T-helper 2 cell (primary cell): ENCODE measurements around the gene LIFR.
"Not testable (repeated sequence)": the region's sequence is repeated elsewhere in the genome, so short reads cannot be mapped to it uniquely, and the experiment has no call there.

Source experiments
- DNase-seq, 5 experiments: peaks; one replicate each; pipeline versions ENCODE4 v3.0.0 to v3.0.0-alpha.2; 2012 to 2022

The LIFR gene

GRCh38 chr5:38579105-38579504 is 22.7 kb upstream of the LIFR start:
- no peak for DNase-seq

DNA sequence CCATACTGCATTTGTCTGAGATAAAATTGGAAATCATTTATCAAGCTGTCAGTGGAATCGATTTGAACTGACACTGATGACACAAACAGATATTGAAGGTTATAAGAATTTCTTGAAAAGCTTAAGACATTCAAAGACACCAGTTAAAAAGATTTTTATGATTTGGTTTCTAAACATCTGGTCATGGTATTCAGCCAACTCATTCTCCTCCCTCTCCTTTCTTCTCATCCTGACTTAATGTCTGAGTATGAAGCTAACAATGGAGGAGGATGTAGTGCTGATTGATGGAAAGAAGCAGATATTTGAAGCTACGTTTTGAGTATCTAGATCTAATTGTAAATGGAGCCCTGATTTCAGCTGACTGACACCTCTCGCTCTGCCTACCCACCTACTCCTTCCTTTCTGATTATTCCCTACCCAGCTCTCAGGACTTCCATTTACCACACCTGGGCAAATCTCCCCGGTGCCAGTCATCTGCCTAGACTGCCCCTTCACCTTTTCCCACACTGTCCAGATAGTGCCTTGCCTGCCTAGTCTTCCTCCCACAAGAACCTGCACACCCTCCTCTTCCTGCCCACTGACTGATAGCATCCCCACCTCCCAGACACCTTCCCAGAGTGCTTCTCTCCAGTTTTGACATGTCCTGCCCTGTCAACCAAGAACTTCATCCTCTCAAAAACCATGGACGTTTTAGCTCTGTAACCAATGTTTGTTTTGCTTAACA is 20.7 kb upstream of the LIFR start:
- DNase-seq: no peak

GRCh38 chr5:38576442-38576841 is 20.0 kb upstream of the LIFR start:
- DNase-seq: no peak

GRCh38 chr5:38575476-38575875 is 19.0 kb upstream of the LIFR start:
- DNase-seq: no peak

- no peak for DNase-seq
These were observed 17.6 kb upstream of the LIFR start for GRCh38 chr5:38574009-38574408.

GRCh38 chr5:38573521-38573920 is 17.1 kb upstream of the LIFR start:
- DNase-seq: no peak

- DNase-seq: no peak
These were observed 12.7 kb upstream of the LIFR start for GRCh38 chr5:38569180-38569579.

GRCh38 chr5:38567306-38567705 is 10.9 kb upstream of the LIFR start:
- DNase-seq: not testable (repeated sequence)

DNA sequence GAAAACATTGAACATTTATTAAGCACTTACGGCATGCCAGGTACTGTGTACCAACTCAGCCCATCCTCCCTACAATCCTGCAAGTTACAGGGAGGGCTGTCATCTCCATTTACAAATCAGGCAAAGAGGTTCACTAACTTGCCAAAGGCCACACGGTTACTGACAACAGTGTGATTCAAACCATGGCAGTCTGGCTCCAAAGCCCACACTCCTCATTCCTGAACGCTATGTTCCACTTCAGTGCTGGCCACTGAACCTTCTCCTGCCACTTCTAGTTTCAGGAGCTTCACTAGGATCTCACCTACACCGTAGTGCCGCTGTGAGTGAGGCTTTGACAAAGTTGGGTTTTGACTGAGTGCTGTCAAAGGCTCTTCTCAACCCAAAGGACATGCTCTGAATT is 7.2 kb upstream of the LIFR start:
- DNase-seq: no peak

GRCh38 chr5:38562444-38563210 is 6.2 kb upstream of the LIFR start:
- no peak for DNase-seq

DNA sequence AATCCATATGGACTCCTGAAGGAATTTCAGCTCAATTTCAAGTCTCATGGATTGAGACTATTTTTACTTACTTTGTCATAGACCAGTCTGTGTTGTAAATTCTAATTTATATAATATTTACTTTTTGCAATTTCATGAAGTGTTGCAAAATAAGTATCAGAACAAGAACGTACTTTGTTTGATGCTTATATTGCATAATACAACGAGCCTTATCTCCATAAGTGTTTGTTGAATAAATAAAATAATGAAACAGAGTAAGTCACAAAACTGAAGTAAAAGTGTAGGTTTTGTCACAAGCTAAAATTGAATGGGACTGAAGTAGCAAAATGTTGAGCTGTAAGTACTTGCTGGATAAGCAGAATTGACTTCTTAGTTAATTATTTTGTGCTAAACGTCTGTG is 3.0 kb upstream of the LIFR start:
- DNase-seq: no peak

- DNase-seq: no peak
These were observed 1.3 kb upstream of the LIFR start for GRCh38 chr5:38557792-38558191.

- peak in 1 of 5 experiments; percentile 5 for DNase-seq
These were observed 863 bp upstream of the LIFR start for GRCh38 chr5:38557308-38557710.

DNA sequence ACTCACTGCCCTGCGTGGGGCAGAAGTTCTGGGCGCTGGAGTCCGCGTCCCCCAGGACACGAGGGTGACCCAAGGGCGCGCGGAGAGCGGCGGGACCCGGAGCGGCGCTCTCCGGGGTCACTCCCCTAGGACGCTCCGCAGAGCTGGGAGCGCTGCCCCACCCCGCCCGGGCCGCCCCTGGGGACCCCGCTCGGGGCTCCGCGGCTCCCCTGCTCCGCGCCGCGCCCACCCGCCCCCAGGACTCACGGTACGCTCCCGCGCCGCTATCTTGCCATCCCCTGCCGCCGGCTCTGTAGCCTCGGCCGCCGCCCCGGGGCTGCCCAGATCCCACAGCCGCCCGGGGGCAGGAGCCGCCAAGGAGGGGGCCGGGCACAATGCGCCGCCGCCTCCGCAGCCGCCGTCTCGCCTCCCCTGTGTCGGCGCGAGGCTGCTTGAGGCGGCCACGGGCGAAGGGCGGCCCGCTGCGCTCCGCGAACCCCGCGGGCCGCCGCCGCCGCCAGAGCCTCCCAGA is 303 bp downstream of the LIFR start:
- DNase-seq: peak in 1 of 5 experiments; percentile 38

DNA sequence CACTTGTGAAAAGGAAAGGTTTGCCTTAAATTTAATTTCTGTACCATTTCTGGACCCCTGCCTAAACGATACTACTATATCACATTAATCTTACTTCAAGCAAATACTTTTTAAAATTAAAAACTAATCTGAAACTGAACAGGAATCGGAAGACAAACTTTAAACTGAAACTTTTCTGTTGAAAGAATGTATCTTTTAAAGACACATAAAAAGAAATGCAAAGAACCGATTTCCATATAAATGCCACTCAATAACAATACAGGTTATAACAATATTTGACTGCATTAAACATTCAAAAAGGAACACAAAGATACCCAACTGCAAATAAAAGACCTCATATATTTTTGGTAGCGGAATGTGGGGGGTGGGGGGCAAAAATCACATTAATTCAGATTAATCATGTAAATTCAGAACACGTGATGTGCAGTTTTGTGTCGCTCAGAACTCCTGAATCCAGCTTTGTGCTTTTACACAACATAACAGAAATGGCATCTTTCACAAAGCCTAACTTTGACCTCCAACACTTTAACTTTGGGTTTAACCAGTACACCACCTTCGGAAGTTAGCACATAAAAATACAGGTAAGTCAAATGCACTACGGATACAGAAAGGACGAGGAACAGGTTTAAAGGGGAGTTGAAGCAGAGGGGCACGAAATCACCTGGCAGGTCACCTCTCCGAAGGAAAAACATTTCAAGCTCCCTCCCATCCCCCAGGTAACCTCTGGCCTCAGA is 925 bp downstream of the LIFR start:
- DNase-seq: no peak

DNA sequence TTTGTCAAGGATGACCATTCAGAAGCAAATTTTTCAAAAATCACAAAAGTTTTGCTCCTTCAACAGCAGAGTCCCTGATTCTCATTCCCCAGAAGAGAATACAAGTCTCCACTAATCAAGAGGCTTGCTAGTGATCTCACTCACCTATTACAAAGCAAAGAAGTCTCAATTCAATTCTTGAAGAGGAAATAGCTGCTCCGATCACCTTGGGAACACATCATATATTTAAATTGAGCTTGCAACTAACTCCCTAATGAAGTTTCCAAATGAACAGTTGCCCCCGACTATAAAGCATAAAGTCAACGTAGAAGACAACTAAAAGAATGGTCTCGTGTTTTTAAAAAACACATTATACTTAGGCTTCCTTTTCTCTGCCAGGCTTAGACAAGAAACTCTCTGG is 1.6 kb downstream of the LIFR start:
- DNase-seq: no peak

DNA sequence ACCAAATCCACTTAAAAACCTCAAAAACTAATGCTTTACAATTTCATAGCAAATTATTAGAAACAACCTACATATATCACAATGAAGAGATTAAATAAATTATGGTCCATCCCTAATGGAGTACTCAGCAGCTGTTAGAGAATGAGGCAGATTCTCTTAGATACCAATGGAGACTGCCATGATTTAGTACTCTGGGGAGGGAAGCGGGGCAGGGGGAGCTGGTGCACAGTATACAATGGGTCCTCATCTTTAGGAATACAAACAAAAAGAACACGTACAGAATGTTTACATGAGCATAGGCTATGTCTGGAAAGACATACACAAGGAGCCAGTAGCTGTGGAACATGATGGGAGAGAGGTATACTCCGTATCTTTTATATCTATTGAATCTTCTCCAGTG is 2.0 kb downstream of the LIFR start:
- no peak for DNase-seq

GRCh38 chr5:38553001-38553521 is 3.4 kb downstream of the LIFR start:
- DNase-seq: peak in 1 of 5 experiments; percentile 18

GRCh38 chr5:38551030-38552017 is 5.1 kb downstream of the LIFR start:
- DNase-seq: peak in 1 of 5 experiments; percentile 10

DNA sequence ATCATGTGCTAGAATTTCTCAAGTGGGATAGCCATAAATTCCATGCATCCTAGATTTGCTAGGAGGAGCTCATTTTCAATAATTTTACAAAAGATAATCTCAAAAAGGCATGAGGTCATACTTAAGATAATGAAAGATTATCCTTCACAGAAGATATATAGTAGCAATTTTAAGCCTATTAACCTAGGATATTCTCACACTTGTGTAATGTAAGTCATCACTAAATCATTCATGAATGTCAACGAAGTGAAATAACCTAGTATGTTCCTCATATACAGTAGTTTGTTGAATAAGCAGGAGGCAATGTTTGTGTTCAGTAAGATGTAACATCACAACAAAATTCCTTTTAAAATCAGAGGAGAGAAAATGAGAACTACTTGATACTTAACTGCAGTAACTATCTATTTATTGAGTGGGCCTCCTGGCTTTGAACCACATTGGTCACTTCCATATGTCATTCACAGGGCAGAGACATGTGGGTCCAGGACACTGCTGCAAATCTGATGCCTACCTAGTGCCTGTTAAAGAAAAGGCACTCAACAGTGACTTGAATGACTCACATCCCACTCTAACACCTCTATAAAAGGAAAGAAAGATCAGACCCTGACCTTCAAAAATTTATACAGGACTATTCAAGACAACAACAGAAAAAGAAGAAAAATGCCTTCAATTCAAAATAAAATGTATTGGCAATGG is 8.2 kb downstream of the LIFR start:
- no peak for DNase-seq

DNA sequence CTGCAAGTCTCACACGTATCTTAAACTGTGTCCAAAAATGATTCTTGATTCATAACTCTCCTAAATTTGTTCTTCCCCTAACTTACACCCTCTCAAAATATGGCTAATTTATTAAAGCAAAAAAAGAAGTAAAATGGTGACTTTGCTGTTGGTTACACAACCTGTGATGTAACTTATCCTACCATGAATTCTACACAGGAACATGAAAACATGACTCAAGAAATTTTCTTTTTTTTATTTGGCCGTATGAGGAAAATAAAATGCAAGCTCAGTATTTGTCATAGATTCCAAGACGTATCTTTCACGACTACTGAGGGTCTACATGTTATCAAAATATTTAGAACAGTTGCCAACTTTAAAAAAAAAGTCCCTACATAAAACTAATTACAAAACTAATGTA is 9.2 kb downstream of the LIFR start:
- DNase-seq: no peak
